H9 (cell line): Measurements from ENCODE around the gene CRISPLD2. TPM values are rescaled to one million over a fixed set of nuclear protein-coding genes. Genes with fewer than 3 reads are reported as not detected.

Source experiments
- DNase-seq: peaks from one replicate; pipeline ENCODE4 v3.0.0-alpha.2; 2017
- H2AFZ ChIP-seq: one replicate; pipeline ENCODE4 v1.6.1; 2013; ENCODE audit warnings: mild to moderate bottlenecking, low read length, control low read depth, moderate library complexity
- H2AK5ac ChIP-seq: 2 replicates; pipeline ENCODE4 v1.6.1; 2013; ENCODE audit warnings: low read length, control low read depth, mixed read lengths; ENCODE audit not compliant: insufficient read length
- H2BK120ac ChIP-seq: one replicate; pipeline ENCODE4 v1.6.1; 2013; ENCODE audit warnings: low read depth, mild to moderate bottlenecking, low read length, control low read depth, inconsistent platforms; ENCODE audit not compliant: poor library complexity, severe bottlenecking
- H2BK12ac ChIP-seq: 2 replicates; pipeline ENCODE4 v1.6.1; 2013; ENCODE audit warnings: low read length, control low read depth, mixed read lengths, low read depth; ENCODE audit not compliant: insufficient read length
- H2BK15ac ChIP-seq: 2 replicates; pipeline ENCODE4 v1.6.1; 2013; ENCODE audit warnings: low read depth, low read length, control low read depth
- H2BK20ac ChIP-seq: one replicate; pipeline ENCODE4 v1.6.1; 2013; ENCODE audit warnings: low read depth, mild to moderate bottlenecking, low read length, control low read depth, inconsistent platforms; ENCODE audit not compliant: poor library complexity, severe bottlenecking
- H2BK5ac ChIP-seq: 2 replicates; pipeline ENCODE4 v1.6.1; 2013; ENCODE audit warnings: low read length, control low read depth, mixed read lengths; ENCODE audit not compliant: insufficient read length
- H3K14ac ChIP-seq: 2 replicates; pipeline ENCODE4 v1.6.1; 2013; ENCODE audit warnings: low read length, control low read depth; ENCODE audit not compliant: insufficient read depth
- H3K18ac ChIP-seq: 2 replicates; pipeline ENCODE4 v1.6.1; 2013; ENCODE audit warnings: low read depth, mild to moderate bottlenecking, mixed read lengths, low read length, control low read depth; ENCODE audit not compliant: insufficient read length
- H3K23ac ChIP-seq: 2 replicates; pipeline ENCODE4 v1.6.1; 2013; ENCODE audit warnings: low read length, control low read depth, mixed read lengths, low read depth; ENCODE audit not compliant: insufficient read length
- H3K23me2 ChIP-seq: 2 replicates; pipeline ENCODE4 v1.6.1; 2013; ENCODE audit warnings: low read depth, mild to moderate bottlenecking, mixed read lengths, low read length, control low read depth; ENCODE audit not compliant: insufficient read length, poor library complexity, severe bottlenecking
- H3K27ac ChIP-seq: 2 replicates; pipeline ENCODE4 v1.5.1; 2013; ENCODE audit warnings: low read length, control low read depth, mixed read lengths, low read depth; ENCODE audit not compliant: insufficient read length
- H3K27me3 ChIP-seq: 2 replicates; pipeline ENCODE4 v1.6.1; 2013; ENCODE audit warnings: low read length, control low read depth, inconsistent platforms; ENCODE audit not compliant: insufficient read depth
- H3K4ac ChIP-seq: 2 replicates; pipeline ENCODE4 v1.6.1; 2013; ENCODE audit warnings: low read depth, mild to moderate bottlenecking, control low read depth, inconsistent platforms, low read length, moderate library complexity
- H3K4me1 ChIP-seq: 2 replicates; pipeline ENCODE4 v1.6.1; 2013; ENCODE audit warnings: low read length, control low read depth, inconsistent platforms; ENCODE audit not compliant: insufficient read depth
- H3K4me2 ChIP-seq: 2 replicates; pipeline ENCODE4 v1.6.1; 2013; ENCODE audit warnings: low read length, control low read depth, mixed read lengths; ENCODE audit not compliant: insufficient read length, insufficient read depth
- H3K56ac ChIP-seq: 2 replicates; pipeline ENCODE4 v1.6.1; 2013; ENCODE audit warnings: low read depth, mild to moderate bottlenecking, mixed read lengths, low read length, control low read depth; ENCODE audit not compliant: insufficient read length
- H3K79me1 ChIP-seq: 2 replicates; pipeline ENCODE4 v1.6.1; 2013; ENCODE audit warnings: low read depth, mild to moderate bottlenecking, moderate library complexity, low read length, control low read depth, inconsistent platforms; ENCODE audit not compliant: insufficient read depth, poor library complexity, severe bottlenecking
- H3K79me2 ChIP-seq: 2 replicates; pipeline ENCODE4 v1.6.1; 2013; ENCODE audit warnings: low read length, control low read depth, inconsistent platforms; ENCODE audit not compliant: insufficient read depth
- H3K9ac ChIP-seq: 2 replicates; pipeline ENCODE4 v1.6.1; 2013; ENCODE audit warnings: low read length, control low read depth, mixed read lengths; ENCODE audit not compliant: insufficient read length; ENCODE audit errors: extremely low read depth
- H3K9me3 ChIP-seq: one replicate; pipeline ENCODE4 v1.6.1; 2013; ENCODE audit warnings: low read depth, low read length, inconsistent platforms; ENCODE audit not compliant: control insufficient read depth
- H3T11ph ChIP-seq: one replicate; pipeline ENCODE4 v1.6.1; 2013; ENCODE audit warnings: mild to moderate bottlenecking, low read length, control low read depth, inconsistent platforms
- H4K20me1 ChIP-seq: one replicate; pipeline ENCODE4 v1.6.1; 2013; ENCODE audit not compliant: control insufficient read depth, insufficient read length, insufficient read depth
- H4K5ac ChIP-seq: 2 replicates; pipeline ENCODE4 v1.6.1; 2013; ENCODE audit warnings: low read depth, mild to moderate bottlenecking, mixed read lengths, low read length, control low read depth; ENCODE audit not compliant: insufficient read length
- H4K8ac ChIP-seq: replicated peaks from 2 replicates; pipeline ENCODE4 v1.6.1; 2013; ENCODE audit warnings: low read length, control low read depth, mixed read lengths, low read depth; ENCODE audit not compliant: insufficient read length
- H4K91ac ChIP-seq: 2 replicates; pipeline ENCODE4 v1.6.1; 2013; ENCODE audit warnings: low read depth, mild to moderate bottlenecking, moderate library complexity, mixed read lengths, low read length, control low read depth; ENCODE audit not compliant: insufficient read length
- H3K27ac Mint-ChIP-seq, 3 experiments: 2 replicates in 2 of 3; 3 replicates in 1 of 3; pipeline ENCODE4 v1.8.0; 2020 to 2021; ENCODE audit warnings: mixed read lengths in 3 of 3, mild to moderate bottlenecking in 1 of 3, moderate library complexity in 1 of 3
- H3K27me3 Mint-ChIP-seq: 2 replicates; pipeline ENCODE4 v1.8.0; 2021; ENCODE audit warnings: low read depth, mild to moderate bottlenecking, moderate library complexity, mixed read lengths
- H3K36me3 Mint-ChIP-seq, 3 experiments: 2 replicates in 2 of 3; 3 replicates in 1 of 3; pipeline ENCODE4 v1.8.0; 2020 to 2021; ENCODE audit warnings: low read depth in 3 of 3, mixed read lengths in 3 of 3; ENCODE audit not compliant: insufficient read depth in 1 of 3
- H3K4me1 Mint-ChIP-seq, 2 experiments: 2 replicates each; pipeline ENCODE4 v1.8.0; 2020; ENCODE audit warnings: mixed read lengths in 2 of 2
- H3K4me3 Mint-ChIP-seq, 2 experiments: 2 replicates in 1 of 2; 3 replicates in 1 of 2; pipeline ENCODE4 v1.8.0; 2020 to 2021; ENCODE audit warnings: mild to moderate bottlenecking in 2 of 2, mixed read lengths in 2 of 2, moderate library complexity in 1 of 2
- H3K9me3 Mint-ChIP-seq, 2 experiments: 2 replicates in 1 of 2; 3 replicates in 1 of 2; pipeline ENCODE4 v1.8.0; 2020; ENCODE audit warnings: mild to moderate bottlenecking in 2 of 2, mixed read lengths in 2 of 2, moderate library complexity in 1 of 2
- WGBS: extraction: QIAGEN DNeasy Blood & Tissue Kit; methylation state at CpG from one replicate; pipeline ENCODE4 v1.1.7; 2013; ENCODE audit warnings: missing lambda C conversion rate, low lambda C conversion rate, mixed read lengths; ENCODE audit not compliant: insufficient read length; ENCODE audit errors: extremely low coverage; 5-methylcytosine and 5-hydroxymethylcytosine counted together
- total RNA-seq: library from RNA; stranded (reverse); gene quantifications from 2 replicates; pipeline ENCODE4 v1.2.1, GENCODE V29; 2021
- TF ChIP-seq, protein P1 (sequence below): fragments of 200-600 bp; sonication (generic); conservative IDR thresholded peaks from 3 replicates; pipeline ENCODE4 v1.8.0; 2021; ENCODE audit warnings: antibody characterized with exemption, mild to moderate bottlenecking

CRISPLD2 gene
- total RNA-seq, 1 experiment from 2014 or later = 2.3 TPM

- no peaks in the 10 kb centered on the region for H3K36me3 Mint-ChIP-seq
- H3K14ac ChIP-seq = no peak overlapping the region
- no peak overlapping the region for H2BK5ac ChIP-seq
- TF ChIP-seq, protein P1, sequence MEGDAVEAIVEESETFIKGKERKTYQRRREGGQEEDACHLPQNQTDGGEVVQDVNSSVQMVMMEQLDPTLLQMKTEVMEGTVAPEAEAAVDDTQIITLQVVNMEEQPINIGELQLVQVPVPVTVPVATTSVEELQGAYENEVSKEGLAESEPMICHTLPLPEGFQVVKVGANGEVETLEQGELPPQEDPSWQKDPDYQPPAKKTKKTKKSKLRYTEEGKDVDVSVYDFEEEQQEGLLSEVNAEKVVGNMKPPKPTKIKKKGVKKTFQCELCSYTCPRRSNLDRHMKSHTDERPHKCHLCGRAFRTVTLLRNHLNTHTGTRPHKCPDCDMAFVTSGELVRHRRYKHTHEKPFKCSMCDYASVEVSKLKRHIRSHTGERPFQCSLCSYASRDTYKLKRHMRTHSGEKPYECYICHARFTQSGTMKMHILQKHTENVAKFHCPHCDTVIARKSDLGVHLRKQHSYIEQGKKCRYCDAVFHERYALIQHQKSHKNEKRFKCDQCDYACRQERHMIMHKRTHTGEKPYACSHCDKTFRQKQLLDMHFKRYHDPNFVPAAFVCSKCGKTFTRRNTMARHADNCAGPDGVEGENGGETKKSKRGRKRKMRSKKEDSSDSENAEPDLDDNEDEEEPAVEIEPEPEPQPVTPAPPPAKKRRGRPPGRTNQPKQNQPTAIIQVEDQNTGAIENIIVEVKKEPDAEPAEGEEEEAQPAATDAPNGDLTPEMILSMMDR = no peak
- H3K4me3 Mint-ChIP-seq = no peak overlapping the region
- no peak overlapping the region for H2BK120ac ChIP-seq
- H3K27ac ChIP-seq = no peak overlapping the region
- no peak overlapping the region for H3K27ac Mint-ChIP-seq
- H3K79me1 ChIP-seq = no peaks in the 10 kb centered on the region
- no peak overlapping the region for H2BK12ac ChIP-seq
- H2AFZ ChIP-seq = no peak overlapping the region
- no peak for DNase-seq
- H3K4me2 ChIP-seq = no peak overlapping the region
- H3K23me2 ChIP-seq = no peaks in the 10 kb centered on the region
- H2BK15ac ChIP-seq = no peak overlapping the region
- H3K18ac ChIP-seq = no peak overlapping the region
- peaks cover 2% of the 10 kb centered on the region; the same call in 1 of the 2 replicates for H3K27me3 Mint-ChIP-seq
- WGBS = no CpG with 5 or more reads among the region's 19 CpGs
- no peak overlapping the region for H3K4ac ChIP-seq
- no peak overlapping the region for H3K56ac ChIP-seq
- H3K79me2 ChIP-seq = no peaks in the 10 kb centered on the region
- no peaks in the 10 kb centered on the region for H3K9me3 Mint-ChIP-seq
- no peaks in the 10 kb centered on the region; the same call in 1 of the 2 replicates for H3K4me1 ChIP-seq
- H4K5ac ChIP-seq = no peak overlapping the region
- H3K9ac ChIP-seq = no peak overlapping the region
- no peak overlapping the region for H2AK5ac ChIP-seq
- H4K91ac ChIP-seq = no peak overlapping the region
- no peaks in the 10 kb centered on the region for H4K20me1 ChIP-seq
- no peak overlapping the region for H3K23ac ChIP-seq
- H3K27me3 ChIP-seq = no peaks in the 10 kb centered on the region
- no peak overlapping the region for H2BK20ac ChIP-seq
- no peaks in the 10 kb centered on the region for H3K9me3 ChIP-seq
- H4K8ac ChIP-seq = no peak overlapping the region
- H3K4me1 Mint-ChIP-seq = peaks cover 2 to 23% of the 10 kb centered on the region in 2 experiments; a peak in 2 of 4 replicates
- no peak overlapping the region for H3T11ph ChIP-seq
These were observed 102.8 kb downstream of the CRISPLD2 start for GRCh38 chr16:84922351-84923120.
